Measurements from ENCODE around the gene SAA2.
"Not testable (repeated sequence)": the region's sequence is repeated elsewhere in the genome, so short reads cannot be mapped to it uniquely, and the experiment has no call there.

- TF ChIP-seq HNF4A (conservative IDR thresholded peaks at IDR 0.05); CTCF (IDR thresholded peaks at IDR 0.05; ENCODE audit: low read depth, low read length, missing input control); RAD21 (IDR thresholded peaks at IDR 0.05); YY1 (IDR thresholded peaks at IDR 0.05); REST (IDR thresholded peaks at IDR 0.05); ZBTB33 (IDR thresholded peaks at IDR 0.05); FOXA2 (IDR thresholded peaks at IDR 0.05); GABPA (IDR thresholded peaks at IDR 0.05 in 1 of 2, conservative IDR thresholded peaks at IDR 0.05 in 1 of 2); SP1 (IDR thresholded peaks at IDR 0.05); HNF4G (IDR thresholded peaks at IDR 0.05); FOXA1 (IDR thresholded peaks at IDR 0.05): not testable (repeated sequence)
Observed at GRCh38 chr11:18269252-18269651, 20.8 kb upstream of the SAA2 start.

All from liver (tissue), 3 donors.